Calu3 (cell line): ENCODE data around the gene CPA4. TPM values are rescaled to one million over a fixed set of nuclear protein-coding genes. Genes with fewer than 3 reads are reported as not detected.

Experiments
- BruUV-seq: library from RNA; stranded (reverse); fragments of 400-500 nt; replicated peaks from 2 replicates; lab custom pipeline; 2021; lab: Mats Ljungman, UMichigan
- CTCF ChIA-PET: fragments of 300-600 bp; sonication (Branson Sonifier 250); formaldehyde crosslinking; loops from one replicate; lab custom pipeline; 2022; ENCODE audit warnings: antibody characterized with exemption; lab: Charles Lee
- DNase-seq: peaks from one replicate; pipeline ENCODE4 v3.0.0; 2022
- H3K27ac Mint-ChIP-seq: one replicate; pipeline ENCODE4 v1.8.0; 2022; ENCODE audit warnings: mixed read lengths; ENCODE audit not compliant: unreplicated experiment
- H3K27me3 Mint-ChIP-seq: one replicate; pipeline ENCODE4 v1.8.0; 2022; ENCODE audit warnings: mixed read lengths; ENCODE audit not compliant: unreplicated experiment
- H3K36me3 Mint-ChIP-seq: one replicate; pipeline ENCODE4 v1.8.0; 2022; ENCODE audit warnings: mild to moderate bottlenecking, moderate library complexity, mixed read lengths; ENCODE audit not compliant: insufficient read depth, unreplicated experiment
- H3K4me1 Mint-ChIP-seq: one replicate; pipeline ENCODE4 v1.8.0; 2022; ENCODE audit warnings: mild to moderate bottlenecking, low read depth, mixed read lengths; ENCODE audit not compliant: unreplicated experiment
- H3K4me3 Mint-ChIP-seq: one replicate; pipeline ENCODE4 v1.8.0; 2022; ENCODE audit warnings: mild to moderate bottlenecking, low read depth, moderate library complexity, mixed read lengths; ENCODE audit not compliant: unreplicated experiment
- H3K9me3 Mint-ChIP-seq: one replicate; pipeline ENCODE4 v1.8.0; 2022; ENCODE audit warnings: low read depth, mixed read lengths; ENCODE audit not compliant: unreplicated experiment
- CTCF ChIP-seq: fragments of 200-600 bp; IDR thresholded peaks from one replicate; pipeline ENCODE4 v1.8.0; 2022; ENCODE audit warnings: antibody characterized with exemption; ENCODE audit not compliant: unreplicated experiment
- intact Hi-C: fragments of 100-400 bp; cut with micrococcal nuclease; formaldehyde crosslinking; loops from one replicate; pipeline ENCODE4 v1.10.0; 2022; ENCODE audit not compliant: unreplicated experiment
- total RNA-seq: library from RNA; stranded (reverse); gene quantifications from 2 replicates; pipeline ENCODE4 v1.2.3, GENCODE V29; 2022

CPA4 gene
- total RNA-seq, 1 experiment from 2014 or later = not detected

DNA sequence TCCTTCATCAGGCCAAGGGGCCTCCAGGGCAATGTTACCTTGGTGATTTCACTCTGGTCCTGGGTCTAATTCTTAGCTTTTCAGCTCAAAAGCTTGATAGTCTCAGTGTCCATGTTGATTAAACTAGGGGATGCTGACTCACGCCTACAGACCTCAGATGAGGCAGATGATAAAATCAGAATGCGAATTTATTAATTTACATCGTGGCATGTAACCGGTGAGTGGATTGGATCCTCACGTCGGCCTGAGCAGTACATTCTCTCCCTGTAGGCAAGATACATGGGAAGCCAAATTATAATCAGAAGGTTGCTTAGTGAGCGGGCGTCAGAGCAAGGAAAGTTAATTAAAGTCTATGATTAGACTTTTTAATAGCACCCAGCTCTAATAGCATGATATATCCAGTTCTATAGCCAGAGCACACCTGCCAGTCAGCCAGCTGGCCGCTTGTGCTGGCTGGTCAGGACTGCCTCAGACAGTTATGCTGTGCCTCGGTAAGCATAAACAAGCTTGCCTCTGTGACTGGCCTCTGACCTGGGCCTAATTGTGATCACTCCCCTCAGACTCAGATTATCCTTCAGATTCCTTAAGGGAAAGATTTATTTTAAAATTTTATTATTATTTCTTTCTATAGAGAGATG lies 31.5 kb downstream of the CPA4 start:
- CTCF ChIA-PET = no interaction called here
- TF ChIP-seq CTCF = no peak
- H3K36me3 Mint-ChIP-seq = no peaks in the 10 kb centered on the region
- H3K27ac Mint-ChIP-seq = no peak overlapping the region
- H3K4me1 Mint-ChIP-seq = no peaks in the 10 kb centered on the region
- intact Hi-C loops = no loop called here
- no TSS peak for BruUV-seq
- H3K4me3 Mint-ChIP-seq = no peak overlapping the region
- H3K27me3 Mint-ChIP-seq = peaks cover 9% of the 10 kb centered on the region
- H3K9me3 Mint-ChIP-seq = no peaks in the 10 kb centered on the region
- no peak for DNase-seq

- Mint-ChIP-seq H3K9me3 (no peaks in the 10 kb centered on the region), H3K27ac (no peak overlapping the region), H3K4me1 (no peaks in the 10 kb centered on the region), H3K27me3 (no peaks in the 10 kb centered on the region), H3K36me3 (no peaks in the 10 kb centered on the region), H3K4me3 (no peak overlapping the region)
- DNase-seq = no peak
- CTCF ChIA-PET = no interaction called here
- intact Hi-C loops = no loop called here
- BruUV-seq = no TSS peak
- TF ChIP-seq CTCF = no peak
Observed at GRCh38 chr7:130329681-130330080, 36.7 kb downstream of the CPA4 start.

DNA sequence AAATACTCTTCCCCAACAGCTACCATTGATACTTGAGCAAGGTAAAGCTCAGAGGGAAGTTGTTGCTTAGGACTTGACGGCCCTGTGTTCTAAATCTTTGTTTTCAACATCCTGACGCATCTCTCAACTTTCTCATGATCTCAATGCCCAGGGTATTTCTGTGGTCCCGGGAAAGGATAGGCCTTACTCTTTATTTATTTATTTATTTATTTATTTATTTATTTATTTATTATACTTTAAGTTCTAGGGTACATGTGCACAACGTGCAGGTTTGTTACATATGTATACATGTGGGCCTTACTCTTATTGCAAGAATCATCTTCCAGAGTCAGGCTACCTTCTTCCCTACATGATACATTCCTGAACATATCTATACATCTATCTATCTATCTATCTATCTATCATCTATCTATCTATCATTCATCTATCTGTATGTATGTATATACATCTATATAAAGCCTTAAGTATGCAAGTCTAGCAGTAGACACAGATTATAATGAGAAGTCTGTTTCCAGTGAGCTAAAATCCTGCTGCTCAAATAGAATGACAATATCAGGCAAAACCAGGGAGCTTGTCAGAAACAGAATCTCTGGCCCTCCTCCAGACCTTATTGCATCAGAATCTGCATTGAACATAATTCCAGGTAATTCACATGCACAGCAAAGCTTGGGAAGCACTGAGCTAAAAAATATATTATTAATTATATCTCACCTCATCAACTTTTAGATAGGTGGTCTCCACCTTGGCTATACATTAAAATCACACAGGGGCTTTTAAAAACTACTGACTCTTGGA lies 39.5 kb downstream of the CPA4 start:
- H3K9me3 Mint-ChIP-seq = no peaks in the 10 kb centered on the region
- no TSS peak for BruUV-seq
- no peak overlapping the region for H3K27ac Mint-ChIP-seq
- CTCF ChIA-PET = no interaction called here
- no peaks in the 10 kb centered on the region for H3K27me3 Mint-ChIP-seq
- H3K4me1 Mint-ChIP-seq = no peaks in the 10 kb centered on the region
- no peaks in the 10 kb centered on the region for H3K36me3 Mint-ChIP-seq
- no peak for DNase-seq
- intact Hi-C loops = no loop called here
- no peak for TF ChIP-seq CTCF
- H3K4me3 Mint-ChIP-seq = no peak overlapping the region

DNA sequence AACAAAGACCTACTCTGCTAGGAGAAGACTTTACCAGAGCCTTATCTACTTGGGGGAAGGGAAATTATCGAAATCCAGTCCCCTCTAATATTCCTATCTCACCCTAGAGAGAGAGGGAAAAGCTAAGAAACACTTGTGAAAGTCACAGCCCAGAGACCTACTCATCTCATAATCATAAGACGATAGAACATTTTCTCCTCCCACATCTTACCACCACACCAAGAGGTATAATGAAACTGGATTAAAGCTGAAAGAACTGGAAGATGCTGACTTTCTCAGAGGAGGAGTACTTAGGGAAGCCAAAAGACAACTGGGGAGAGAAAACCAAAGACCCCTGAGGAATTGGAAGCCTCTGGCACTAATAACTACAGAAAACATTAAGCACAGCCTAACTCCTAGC lies 40.9 kb downstream of the CPA4 start:
- CTCF ChIA-PET = no interaction called here
- BruUV-seq = no TSS peak
- Mint-ChIP-seq H3K36me3 (no peaks in the 10 kb centered on the region), H3K27ac (no peak overlapping the region), H3K27me3 (no peaks in the 10 kb centered on the region), H3K4me1 (no peaks in the 10 kb centered on the region), H3K9me3 (no peaks in the 10 kb centered on the region), H3K4me3 (no peak overlapping the region)
- intact Hi-C loops = no loop called here
- TF ChIP-seq CTCF = no peak
- no peak for DNase-seq
